H9 (cell line): ENCODE results near the gene TMCO6. TPM values are rescaled to one million over a fixed set of nuclear protein-coding genes. Genes with fewer than 3 reads are reported as not detected.

Experiments
- DNase-seq: peaks from one replicate; pipeline ENCODE4 v3.0.0-alpha.2; 2017
- H2AFZ ChIP-seq: one replicate; pipeline ENCODE4 v1.6.1; 2013; ENCODE audit warnings: mild to moderate bottlenecking, low read length, control low read depth, moderate library complexity
- H2AK5ac ChIP-seq: 2 replicates; pipeline ENCODE4 v1.6.1; 2013; ENCODE audit warnings: low read length, control low read depth, mixed read lengths; ENCODE audit not compliant: insufficient read length
- H2BK120ac ChIP-seq: one replicate; pipeline ENCODE4 v1.6.1; 2013; ENCODE audit warnings: low read depth, mild to moderate bottlenecking, low read length, control low read depth, inconsistent platforms; ENCODE audit not compliant: poor library complexity, severe bottlenecking
- H2BK12ac ChIP-seq: 2 replicates; pipeline ENCODE4 v1.6.1; 2013; ENCODE audit warnings: low read length, control low read depth, mixed read lengths, low read depth; ENCODE audit not compliant: insufficient read length
- H2BK15ac ChIP-seq: 2 replicates; pipeline ENCODE4 v1.6.1; 2013; ENCODE audit warnings: low read depth, low read length, control low read depth
- H2BK20ac ChIP-seq: one replicate; pipeline ENCODE4 v1.6.1; 2013; ENCODE audit warnings: low read depth, mild to moderate bottlenecking, low read length, control low read depth, inconsistent platforms; ENCODE audit not compliant: poor library complexity, severe bottlenecking
- H2BK5ac ChIP-seq: 2 replicates; pipeline ENCODE4 v1.6.1; 2013; ENCODE audit warnings: low read length, control low read depth, mixed read lengths; ENCODE audit not compliant: insufficient read length
- H3K14ac ChIP-seq: 2 replicates; pipeline ENCODE4 v1.6.1; 2013; ENCODE audit warnings: low read length, control low read depth; ENCODE audit not compliant: insufficient read depth
- H3K18ac ChIP-seq: 2 replicates; pipeline ENCODE4 v1.6.1; 2013; ENCODE audit warnings: low read depth, mild to moderate bottlenecking, mixed read lengths, low read length, control low read depth; ENCODE audit not compliant: insufficient read length
- H3K23ac ChIP-seq: 2 replicates; pipeline ENCODE4 v1.6.1; 2013; ENCODE audit warnings: low read length, control low read depth, mixed read lengths, low read depth; ENCODE audit not compliant: insufficient read length
- H3K23me2 ChIP-seq: 2 replicates; pipeline ENCODE4 v1.6.1; 2013; ENCODE audit warnings: low read depth, mild to moderate bottlenecking, mixed read lengths, low read length, control low read depth; ENCODE audit not compliant: insufficient read length, poor library complexity, severe bottlenecking
- H3K27ac ChIP-seq: 2 replicates; pipeline ENCODE4 v1.5.1; 2013; ENCODE audit warnings: low read length, control low read depth, mixed read lengths, low read depth; ENCODE audit not compliant: insufficient read length
- H3K27me3 ChIP-seq: 2 replicates; pipeline ENCODE4 v1.6.1; 2013; ENCODE audit warnings: low read length, control low read depth, inconsistent platforms; ENCODE audit not compliant: insufficient read depth
- H3K4ac ChIP-seq: 2 replicates; pipeline ENCODE4 v1.6.1; 2013; ENCODE audit warnings: low read depth, mild to moderate bottlenecking, control low read depth, inconsistent platforms, low read length, moderate library complexity
- H3K4me1 ChIP-seq: 2 replicates; pipeline ENCODE4 v1.6.1; 2013; ENCODE audit warnings: low read length, control low read depth, inconsistent platforms; ENCODE audit not compliant: insufficient read depth
- H3K4me2 ChIP-seq: 2 replicates; pipeline ENCODE4 v1.6.1; 2013; ENCODE audit warnings: low read length, control low read depth, mixed read lengths; ENCODE audit not compliant: insufficient read length, insufficient read depth
- H3K56ac ChIP-seq: 2 replicates; pipeline ENCODE4 v1.6.1; 2013; ENCODE audit warnings: low read depth, mild to moderate bottlenecking, mixed read lengths, low read length, control low read depth; ENCODE audit not compliant: insufficient read length
- H3K79me1 ChIP-seq: 2 replicates; pipeline ENCODE4 v1.6.1; 2013; ENCODE audit warnings: low read depth, mild to moderate bottlenecking, moderate library complexity, low read length, control low read depth, inconsistent platforms; ENCODE audit not compliant: insufficient read depth, poor library complexity, severe bottlenecking
- H3K79me2 ChIP-seq: 2 replicates; pipeline ENCODE4 v1.6.1; 2013; ENCODE audit warnings: low read length, control low read depth, inconsistent platforms; ENCODE audit not compliant: insufficient read depth
- H3K9ac ChIP-seq: 2 replicates; pipeline ENCODE4 v1.6.1; 2013; ENCODE audit warnings: low read length, control low read depth, mixed read lengths; ENCODE audit not compliant: insufficient read length; ENCODE audit errors: extremely low read depth
- H3K9me3 ChIP-seq: one replicate; pipeline ENCODE4 v1.6.1; 2013; ENCODE audit warnings: low read depth, low read length, inconsistent platforms; ENCODE audit not compliant: control insufficient read depth
- H3T11ph ChIP-seq: one replicate; pipeline ENCODE4 v1.6.1; 2013; ENCODE audit warnings: mild to moderate bottlenecking, low read length, control low read depth, inconsistent platforms
- H4K20me1 ChIP-seq: one replicate; pipeline ENCODE4 v1.6.1; 2013; ENCODE audit not compliant: control insufficient read depth, insufficient read length, insufficient read depth
- H4K5ac ChIP-seq: 2 replicates; pipeline ENCODE4 v1.6.1; 2013; ENCODE audit warnings: low read depth, mild to moderate bottlenecking, mixed read lengths, low read length, control low read depth; ENCODE audit not compliant: insufficient read length
- H4K8ac ChIP-seq: replicated peaks from 2 replicates; pipeline ENCODE4 v1.6.1; 2013; ENCODE audit warnings: low read length, control low read depth, mixed read lengths, low read depth; ENCODE audit not compliant: insufficient read length
- H4K91ac ChIP-seq: 2 replicates; pipeline ENCODE4 v1.6.1; 2013; ENCODE audit warnings: low read depth, mild to moderate bottlenecking, moderate library complexity, mixed read lengths, low read length, control low read depth; ENCODE audit not compliant: insufficient read length
- H3K27ac Mint-ChIP-seq, 3 experiments: 2 replicates in 2 of 3; 3 replicates in 1 of 3; pipeline ENCODE4 v1.8.0; 2020 to 2021; ENCODE audit warnings: mixed read lengths in 3 of 3, mild to moderate bottlenecking in 1 of 3, moderate library complexity in 1 of 3
- H3K27me3 Mint-ChIP-seq: 2 replicates; pipeline ENCODE4 v1.8.0; 2021; ENCODE audit warnings: low read depth, mild to moderate bottlenecking, moderate library complexity, mixed read lengths
- H3K36me3 Mint-ChIP-seq, 3 experiments: 2 replicates in 2 of 3; 3 replicates in 1 of 3; pipeline ENCODE4 v1.8.0; 2020 to 2021; ENCODE audit warnings: low read depth in 3 of 3, mixed read lengths in 3 of 3; ENCODE audit not compliant: insufficient read depth in 1 of 3
- H3K4me1 Mint-ChIP-seq, 2 experiments: 2 replicates each; pipeline ENCODE4 v1.8.0; 2020; ENCODE audit warnings: mixed read lengths in 2 of 2
- H3K4me3 Mint-ChIP-seq, 2 experiments: 2 replicates in 1 of 2; 3 replicates in 1 of 2; pipeline ENCODE4 v1.8.0; 2020 to 2021; ENCODE audit warnings: mild to moderate bottlenecking in 2 of 2, mixed read lengths in 2 of 2, moderate library complexity in 1 of 2
- H3K9me3 Mint-ChIP-seq, 2 experiments: 2 replicates in 1 of 2; 3 replicates in 1 of 2; pipeline ENCODE4 v1.8.0; 2020; ENCODE audit warnings: mild to moderate bottlenecking in 2 of 2, mixed read lengths in 2 of 2, moderate library complexity in 1 of 2
- WGBS: extraction: QIAGEN DNeasy Blood & Tissue Kit; methylation state at CpG from one replicate; pipeline ENCODE4 v1.1.7; 2013; ENCODE audit warnings: missing lambda C conversion rate, low lambda C conversion rate, mixed read lengths; ENCODE audit not compliant: insufficient read length; ENCODE audit errors: extremely low coverage; 5-methylcytosine and 5-hydroxymethylcytosine counted together
- total RNA-seq: library from RNA; stranded (reverse); gene quantifications from 2 replicates; pipeline ENCODE4 v1.2.1, GENCODE V29; 2021
- TF ChIP-seq, protein P1 (sequence below): fragments of 200-600 bp; sonication (generic); conservative IDR thresholded peaks from 3 replicates; pipeline ENCODE4 v1.8.0; 2021; ENCODE audit warnings: antibody characterized with exemption, mild to moderate bottlenecking

Gene TMCO6
- total RNA-seq, 1 experiment from 2014 or later: 39.3 TPM

DNA sequence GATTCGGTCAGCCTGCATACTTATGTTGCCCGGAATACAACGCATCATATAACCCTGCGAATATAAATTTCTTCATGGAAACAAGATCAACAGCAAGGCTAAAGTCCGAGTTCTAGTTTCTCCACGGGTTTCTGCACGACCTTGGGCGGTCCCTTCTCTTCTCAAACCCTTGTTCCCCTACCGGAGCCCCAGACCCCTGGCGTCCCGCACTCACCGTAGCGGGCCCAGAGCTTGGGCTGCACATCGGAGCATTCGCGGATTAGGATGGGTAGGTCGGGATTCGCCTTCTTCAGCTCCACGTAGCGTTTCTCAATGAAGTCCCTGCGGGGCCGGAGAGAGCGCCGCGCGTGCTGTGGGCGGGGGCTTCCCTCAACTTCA is 7.8 kb downstream of the TMCO6 start:
- H2BK20ac ChIP-seq: no peak overlapping the region
- no peaks in the 10 kb centered on the region for H3K4me1 ChIP-seq
- H3K4me1 Mint-ChIP-seq: peaks cover 8 to 14% of the 10 kb centered on the region in 2 experiments
- H3K27me3 Mint-ChIP-seq: no peaks in the 10 kb centered on the region; the same call in 1 of the 2 replicates
- H4K8ac ChIP-seq: no peak overlapping the region
- peak overlapping the region; percentile 85 for H3K9ac ChIP-seq
- no peak for DNase-seq
- H4K20me1 ChIP-seq: no peaks in the 10 kb centered on the region
- no peaks in the 10 kb centered on the region for H3K27me3 ChIP-seq
- H3K9me3 ChIP-seq: no peaks in the 10 kb centered on the region
- H3T11ph ChIP-seq: no peak overlapping the region
- H3K27ac ChIP-seq: no peak overlapping the region
- H3K4ac ChIP-seq: no peak overlapping the region
- peak overlapping the region in 2 of 3 experiments; percentile 18 to 90; a peak in 3 of 7 replicates for H3K27ac Mint-ChIP-seq
- TF ChIP-seq, protein P1, sequence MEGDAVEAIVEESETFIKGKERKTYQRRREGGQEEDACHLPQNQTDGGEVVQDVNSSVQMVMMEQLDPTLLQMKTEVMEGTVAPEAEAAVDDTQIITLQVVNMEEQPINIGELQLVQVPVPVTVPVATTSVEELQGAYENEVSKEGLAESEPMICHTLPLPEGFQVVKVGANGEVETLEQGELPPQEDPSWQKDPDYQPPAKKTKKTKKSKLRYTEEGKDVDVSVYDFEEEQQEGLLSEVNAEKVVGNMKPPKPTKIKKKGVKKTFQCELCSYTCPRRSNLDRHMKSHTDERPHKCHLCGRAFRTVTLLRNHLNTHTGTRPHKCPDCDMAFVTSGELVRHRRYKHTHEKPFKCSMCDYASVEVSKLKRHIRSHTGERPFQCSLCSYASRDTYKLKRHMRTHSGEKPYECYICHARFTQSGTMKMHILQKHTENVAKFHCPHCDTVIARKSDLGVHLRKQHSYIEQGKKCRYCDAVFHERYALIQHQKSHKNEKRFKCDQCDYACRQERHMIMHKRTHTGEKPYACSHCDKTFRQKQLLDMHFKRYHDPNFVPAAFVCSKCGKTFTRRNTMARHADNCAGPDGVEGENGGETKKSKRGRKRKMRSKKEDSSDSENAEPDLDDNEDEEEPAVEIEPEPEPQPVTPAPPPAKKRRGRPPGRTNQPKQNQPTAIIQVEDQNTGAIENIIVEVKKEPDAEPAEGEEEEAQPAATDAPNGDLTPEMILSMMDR: no peak
- no peak overlapping the region for H2BK120ac ChIP-seq
- no peak overlapping the region for H2BK12ac ChIP-seq
- peaks cover 10% of the 10 kb centered on the region for H3K23me2 ChIP-seq
- H3K79me1 ChIP-seq: no peaks in the 10 kb centered on the region
- H2BK15ac ChIP-seq: no peak overlapping the region
- no peak overlapping the region for H4K5ac ChIP-seq
- H3K4me2 ChIP-seq: peak overlapping the region; percentile 84
- H4K91ac ChIP-seq: no peak overlapping the region
- no peak overlapping the region for H3K56ac ChIP-seq
- H3K9me3 Mint-ChIP-seq: peaks cover 0 to 2% of the 10 kb centered on the region in 2 experiments; a peak in 1 of 5 replicates
- H3K18ac ChIP-seq: no peak overlapping the region
- H3K4me3 Mint-ChIP-seq: peak overlapping the region; percentile 99 to 100
- H3K23ac ChIP-seq: no peak overlapping the region
- no peak overlapping the region for H2BK5ac ChIP-seq
- H3K79me2 ChIP-seq: no peaks in the 10 kb centered on the region
- no CpG with 5 or more reads among the region's 27 CpGs for WGBS
- peaks cover 38 to 67% (median 64%) of the 10 kb centered on the region in 3 experiments for H3K36me3 Mint-ChIP-seq
- no peak overlapping the region for H2AK5ac ChIP-seq
- H2AFZ ChIP-seq: no peak overlapping the region
- peak overlapping the region; percentile 84 for H3K14ac ChIP-seq
